Vagina (tissue), 2 donors: Measurements from ENCODE around the gene PACRG.

Source experiments
- CTCF ChIP-seq, 3 experiments: fragments of 450-650 bp in 2 of 3; fragments of 200-600 bp in 1 of 3; sonication (generic) in 1 of 3; IDR thresholded peaks; one replicate each; pipeline ENCODE4 v1.5.1; 2017 to 2019; ENCODE audit warnings: antibody characterized with exemption in 3 of 3, mild to moderate bottlenecking in 2 of 3, moderate library complexity in 2 of 3
- POLR2A ChIP-seq, 2 donors: fragments of 450-650 bp; IDR thresholded peaks; one replicate each; pipeline ENCODE4 v1.6.1; 2017; ENCODE audit warnings: antibody characterized with exemption in 2 of 2, mild to moderate bottlenecking in 2 of 2, moderate library complexity in 2 of 2
- POLR2AphosphoS5 ChIP-seq, 2 donors: sonication (generic); formaldehyde crosslinking; IDR thresholded peaks; one replicate each; pipeline ENCODE4 v1.9.0; 2017; ENCODE audit warnings: antibody characterized with exemption in 2 of 2, mild to moderate bottlenecking in 2 of 2, low read depth in 1 of 2; ENCODE audit not compliant: insufficient read depth in 1 of 2

DNA sequence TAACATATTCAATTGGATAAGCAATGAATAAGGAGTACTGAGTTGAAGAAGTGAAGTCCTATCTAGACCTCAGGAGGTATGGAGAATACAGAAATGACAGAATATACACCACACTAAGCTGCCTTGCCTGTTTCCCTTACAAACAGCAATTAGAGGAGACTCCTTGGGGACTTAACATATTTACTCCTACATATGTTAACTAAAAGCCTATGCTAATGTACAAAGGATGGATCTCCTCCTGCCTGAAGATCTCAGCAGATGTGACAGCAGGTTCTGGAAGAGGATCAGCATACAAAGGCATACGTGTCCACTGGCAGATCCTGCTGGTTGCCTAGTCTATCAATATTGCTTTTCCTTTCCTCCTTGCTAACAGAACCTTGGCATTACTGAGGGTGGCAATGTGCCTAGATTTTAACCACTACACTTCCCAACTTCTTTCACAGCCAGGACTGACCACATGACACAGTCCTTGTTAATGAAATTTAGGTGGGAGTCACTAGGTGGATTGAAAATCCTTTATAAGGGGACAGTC lies 29.8 kb upstream of the PACRG start:
- TF ChIP-seq POLR2AphosphoS5 (IDR thresholded peaks at IDR 0.05; ENCODE audit: insufficient read depth in 1 of 2, low read depth in 1 of 2): no peak
- no peak for TF ChIP-seq CTCF (IDR thresholded peaks at IDR 0.05)
- no peak for TF ChIP-seq POLR2A (IDR thresholded peaks at IDR 0.05)
